Measurements from ENCODE around the gene TENT5C.

TENT5C gene

DNA sequence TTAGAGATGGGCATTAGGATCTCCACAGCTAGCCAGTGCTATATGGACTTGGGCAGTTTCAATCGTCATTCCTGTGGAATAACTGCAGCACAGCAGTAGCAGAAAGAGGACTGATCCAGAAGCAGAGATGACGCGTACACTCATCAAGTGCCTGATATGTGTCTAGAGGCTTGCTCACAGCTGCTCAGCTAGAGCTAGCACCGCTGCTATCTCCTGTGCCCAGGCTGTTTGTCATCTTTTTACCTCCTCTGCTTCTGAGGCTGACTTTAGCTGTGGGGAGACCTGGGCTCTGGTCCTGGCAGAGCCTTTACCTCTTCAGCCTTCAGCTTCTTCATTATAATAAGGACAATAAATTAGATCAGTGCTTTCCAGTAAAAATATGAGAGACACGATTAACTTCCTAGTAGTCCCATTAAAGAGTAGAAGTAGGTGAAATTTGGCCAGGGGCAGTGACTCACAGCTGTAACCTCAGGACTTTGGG lies 5.3 kb downstream of the TENT5C start:
- H3K27me3 ChIP-seq (ENCODE audit: control insufficient read depth in 3 of 3, insufficient read depth in 3 of 3, low read depth in 1 of 3, low read length in 3 of 3): peaks cover 3 to 61% (median 12%) of the 10 kb centered on the region in 3 experiments
- no peak overlapping the region for H4K91ac ChIP-seq (ENCODE audit: low read depth, low read length, poor library complexity)
- no peak overlapping the region for H2BK120ac ChIP-seq (ENCODE audit: low read depth, low read length)
- H3K18ac ChIP-seq (ENCODE audit: low read length): no peak overlapping the region
- no peak overlapping the region for H2AFZ ChIP-seq (ENCODE audit: low read length)
- no peak for DNase-seq (ENCODE audit: low spot score)
- no peaks in the 10 kb centered on the region for H3K36me3 ChIP-seq (replicated peaks in 1 of 2; ENCODE audit: control insufficient read depth in 2 of 2, insufficient read depth in 2 of 2, low read length in 2 of 2)
- no peak overlapping the region for H3K9ac ChIP-seq (ENCODE audit: low read depth, low read length, poor library complexity)
- no peak overlapping the region for H3K4ac ChIP-seq (ENCODE audit: low read length)
- H2BK12ac ChIP-seq (ENCODE audit: low read length): no peak overlapping the region
- no peaks in the 10 kb centered on the region for H3K79me1 ChIP-seq (ENCODE audit: low read depth, low read length)
- H2BK5ac ChIP-seq (ENCODE audit: low read length): no peak overlapping the region
- peaks cover 0 to 12% of the 10 kb centered on the region in 2 donors for H3K4me1 ChIP-seq (ENCODE audit: control insufficient read depth in 2 of 2, insufficient read depth in 1 of 2, low read depth in 1 of 2, low read length in 2 of 2)
- peak overlapping the region; percentile 1 for H3K23ac ChIP-seq (ENCODE audit: low read depth, low read length, poor library complexity)
- no peak overlapping the region for H3K4me3 ChIP-seq (ENCODE audit: low read length in 2 of 2)
- no peak overlapping the region for H3K14ac ChIP-seq (ENCODE audit: low read length)
- no peak overlapping the region for H4K8ac ChIP-seq (ENCODE audit: low read depth, low read length)
- H3K4me2 ChIP-seq (ENCODE audit: insufficient read depth, low read length, poor library complexity, severe bottlenecking): no peak overlapping the region
- no CpG with 5 or more reads among the region's 5 CpGs for WGBS, 2 donors (ENCODE audit: extremely low coverage in 2 of 2, insufficient read length in 2 of 2, insufficient replicate concordance in 1 of 2)
- no peak overlapping the region for H3K27ac ChIP-seq (replicated peaks; ENCODE audit: low read length)
- no peak overlapping the region for H2BK15ac ChIP-seq (ENCODE audit: low read length)
- H3K9me3 ChIP-seq (replicated peaks in 1 of 2; ENCODE audit: control insufficient read depth in 2 of 2, insufficient read depth in 1 of 2, low read depth in 1 of 2, low read length in 2 of 2): no peaks in the 10 kb centered on the region
- no peak overlapping the region for H2AK5ac ChIP-seq (ENCODE audit: low read depth, low read length)

DNA sequence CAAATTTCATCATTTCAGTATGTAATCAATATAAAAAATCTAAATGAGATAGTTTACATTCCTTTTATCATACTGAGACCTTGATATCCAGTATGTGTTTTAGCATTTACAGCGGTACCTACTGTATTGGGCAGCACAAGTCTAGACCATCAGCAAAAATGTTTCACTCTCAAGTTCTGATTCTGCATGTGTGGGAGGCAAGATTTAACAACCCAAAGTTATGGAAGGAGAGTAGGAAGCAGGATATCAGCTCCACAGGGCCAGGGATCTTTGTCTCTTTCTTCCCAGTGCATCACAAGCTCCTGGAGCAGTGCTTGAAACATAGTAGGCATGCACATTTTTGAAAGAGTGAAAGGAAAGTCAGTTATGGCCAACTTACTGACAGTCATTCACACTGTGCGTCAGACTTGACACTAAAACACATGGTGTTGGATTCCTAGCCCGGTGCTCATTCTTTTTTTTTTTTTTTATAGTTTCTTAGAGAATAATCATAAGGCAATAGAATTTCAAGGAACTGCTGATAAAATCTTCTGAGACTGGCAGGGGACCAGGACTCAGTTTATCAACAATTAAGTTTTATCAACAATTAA lies 6.1 kb downstream of the TENT5C start:
- Histone ChIP-seq H3K18ac (ENCODE audit: low read length) (no peak overlapping the region), H2BK120ac (ENCODE audit: low read depth, low read length) (no peak overlapping the region), H2AK5ac (ENCODE audit: low read depth, low read length) (no peak overlapping the region), H2AFZ (ENCODE audit: low read length) (no peak overlapping the region), H3K27ac (replicated peaks; ENCODE audit: low read length) (no peak overlapping the region), H3K4ac (ENCODE audit: low read length) (no peak overlapping the region), H2BK15ac (ENCODE audit: low read length) (no peak overlapping the region), H3K4me1 (ENCODE audit: control insufficient read depth in 2 of 2, insufficient read depth in 1 of 2, low read depth in 1 of 2, low read length in 2 of 2) (peaks cover 0 to 8% of the 10 kb centered on the region in 2 donors), H3K36me3 (replicated peaks in 1 of 2; ENCODE audit: control insufficient read depth in 2 of 2, insufficient read depth in 2 of 2, low read length in 2 of 2) (no peaks in the 10 kb centered on the region), H3K27me3 (ENCODE audit: control insufficient read depth in 3 of 3, insufficient read depth in 3 of 3, low read depth in 1 of 3, low read length in 3 of 3) (peaks cover 0 to 56% (median 4%) of the 10 kb centered on the region in 3 experiments), H4K91ac (ENCODE audit: low read depth, low read length, poor library complexity) (no peak overlapping the region), H3K9me3 (replicated peaks in 1 of 2; ENCODE audit: control insufficient read depth in 2 of 2, insufficient read depth in 1 of 2, low read depth in 1 of 2, low read length in 2 of 2) (no peaks in the 10 kb centered on the region), H3K23ac (ENCODE audit: low read depth, low read length, poor library complexity) (no peak overlapping the region), H3K4me2 (ENCODE audit: insufficient read depth, low read length, poor library complexity, severe bottlenecking) (no peak overlapping the region), H2BK5ac (ENCODE audit: low read length) (no peak overlapping the region), H3K79me1 (ENCODE audit: low read depth, low read length) (no peaks in the 10 kb centered on the region), H3K9ac (ENCODE audit: low read depth, low read length, poor library complexity) (no peak overlapping the region), H4K8ac (ENCODE audit: low read depth, low read length) (no peak overlapping the region), H2BK12ac (ENCODE audit: low read length) (no peak overlapping the region), H3K4me3 (ENCODE audit: low read length in 2 of 2) (no peak overlapping the region), H3K14ac (ENCODE audit: low read length) (no peak overlapping the region)
- DNase-seq (ENCODE audit: low spot score): no peak
- no CpG with 5 or more reads among the region's 3 CpGs for WGBS, 2 donors (ENCODE audit: extremely low coverage in 2 of 2, insufficient read length in 2 of 2, insufficient replicate concordance in 1 of 2)

DNA sequence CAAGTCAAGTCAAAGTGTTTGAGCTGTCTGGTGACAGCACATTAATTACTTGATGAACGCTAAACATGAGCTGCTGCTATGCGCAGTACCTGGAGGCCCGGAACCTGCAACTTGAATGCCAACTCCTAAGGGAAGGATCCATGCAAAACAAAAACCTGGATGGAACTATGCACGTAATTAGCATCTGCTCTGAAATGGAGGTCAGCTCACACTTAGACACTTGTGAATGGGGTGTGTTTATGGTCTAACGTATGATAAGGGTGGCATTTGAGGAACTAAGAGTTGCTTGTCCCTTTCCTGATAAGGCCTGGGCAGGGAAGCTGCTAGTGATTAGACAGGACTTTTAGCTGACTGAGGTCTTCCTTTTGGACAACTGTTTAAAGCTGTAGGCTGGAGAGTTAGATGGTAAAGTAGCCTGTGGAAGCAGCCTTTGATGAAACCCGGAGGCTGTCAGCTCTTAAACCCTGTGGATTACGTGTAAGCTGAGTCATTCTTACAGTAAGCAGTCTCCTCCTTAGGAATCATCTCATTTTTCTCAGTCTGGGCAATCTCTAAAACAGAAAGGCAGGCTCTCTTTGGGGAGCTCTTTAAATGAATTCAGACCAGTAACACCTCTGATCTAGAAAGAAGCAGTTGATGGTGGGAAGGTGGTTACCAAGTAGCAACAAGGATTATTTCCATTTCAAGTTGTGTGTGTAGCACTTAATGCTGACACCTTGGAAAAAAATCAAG lies 6.8 kb downstream of the TENT5C start:
- no peak for DNase-seq (ENCODE audit: low spot score)
- Histone ChIP-seq H3K27ac (replicated peaks; ENCODE audit: low read length) (no peak overlapping the region), H2BK15ac (ENCODE audit: low read length) (no peak overlapping the region), H2AK5ac (ENCODE audit: low read depth, low read length) (no peak overlapping the region), H2BK12ac (ENCODE audit: low read length) (no peak overlapping the region), H2BK5ac (ENCODE audit: low read length) (no peak overlapping the region), H3K9me3 (replicated peaks in 1 of 2; ENCODE audit: control insufficient read depth in 2 of 2, insufficient read depth in 1 of 2, low read depth in 1 of 2, low read length in 2 of 2) (no peaks in the 10 kb centered on the region), H3K14ac (ENCODE audit: low read length) (no peak overlapping the region), H2BK120ac (ENCODE audit: low read depth, low read length) (no peak overlapping the region), H3K4me1 (ENCODE audit: control insufficient read depth in 2 of 2, insufficient read depth in 1 of 2, low read depth in 1 of 2, low read length in 2 of 2) (peaks cover 0 to 3% of the 10 kb centered on the region in 2 donors), H3K4me2 (ENCODE audit: insufficient read depth, low read length, poor library complexity, severe bottlenecking) (no peak overlapping the region), H4K8ac (ENCODE audit: low read depth, low read length) (no peak overlapping the region), H3K18ac (ENCODE audit: low read length) (no peak overlapping the region), H3K27me3 (ENCODE audit: control insufficient read depth in 3 of 3, insufficient read depth in 3 of 3, low read depth in 1 of 3, low read length in 3 of 3) (peaks cover 0 to 50% (median 0%) of the 10 kb centered on the region in 3 experiments), H3K79me1 (ENCODE audit: low read depth, low read length) (no peaks in the 10 kb centered on the region), H3K36me3 (replicated peaks in 1 of 2; ENCODE audit: control insufficient read depth in 2 of 2, insufficient read depth in 2 of 2, low read length in 2 of 2) (no peaks in the 10 kb centered on the region), H2AFZ (ENCODE audit: low read length) (no peak overlapping the region), H4K91ac (ENCODE audit: low read depth, low read length, poor library complexity) (no peak overlapping the region), H3K4me3 (ENCODE audit: low read length in 2 of 2) (no peak overlapping the region), H3K9ac (ENCODE audit: low read depth, low read length, poor library complexity) (no peak overlapping the region), H3K23ac (ENCODE audit: low read depth, low read length, poor library complexity) (no peak overlapping the region), H3K4ac (ENCODE audit: low read length) (no peak overlapping the region)
- no CpG with 5 or more reads among the region's 7 CpGs for WGBS, 2 donors (ENCODE audit: extremely low coverage in 2 of 2, insufficient read length in 2 of 2, insufficient replicate concordance in 1 of 2)

DNA sequence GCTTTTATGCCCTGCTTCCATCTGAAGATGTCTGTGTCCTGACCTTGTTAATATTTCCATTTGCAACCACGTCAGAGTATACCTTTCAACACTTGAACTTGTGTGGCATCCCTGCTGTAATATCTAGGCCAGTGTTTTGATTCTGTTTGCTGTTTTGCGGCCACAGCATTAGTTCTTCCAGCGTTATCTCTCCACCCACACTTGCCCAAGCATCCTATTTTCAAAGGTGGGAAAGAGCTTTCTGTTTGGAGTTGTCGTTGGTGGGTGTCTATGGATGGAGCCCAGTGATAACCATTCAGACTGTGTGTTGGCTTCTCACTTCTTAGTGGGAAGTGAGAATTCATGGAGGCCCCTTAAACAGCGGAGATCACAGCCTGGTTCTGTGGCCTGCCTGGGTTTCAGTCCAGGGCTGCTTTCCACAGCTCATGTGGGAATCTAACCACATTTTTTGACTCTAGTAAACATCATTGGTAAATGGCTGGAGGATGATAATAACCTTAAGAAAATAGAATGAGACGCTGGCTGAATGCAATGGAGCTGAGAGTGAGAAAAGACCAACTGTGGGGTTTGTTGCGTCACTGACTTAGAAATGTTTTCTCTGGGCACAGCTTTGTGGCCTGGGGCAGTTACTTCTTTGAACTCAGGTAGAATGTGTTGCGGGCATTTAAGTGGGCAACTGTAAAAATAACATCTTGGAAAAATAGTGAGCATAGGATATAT lies 7.6 kb downstream of the TENT5C start:
- DNase-seq (ENCODE audit: low spot score): no peak
- Histone ChIP-seq H4K8ac (ENCODE audit: low read depth, low read length) (no peak overlapping the region), H3K9ac (ENCODE audit: low read depth, low read length, poor library complexity) (no peak overlapping the region), H3K27me3 (ENCODE audit: control insufficient read depth in 3 of 3, insufficient read depth in 3 of 3, low read depth in 1 of 3, low read length in 3 of 3) (peaks cover 0 to 42% (median 0%) of the 10 kb centered on the region in 3 experiments), H2BK12ac (ENCODE audit: low read length) (no peak overlapping the region), H3K4me2 (ENCODE audit: insufficient read depth, low read length, poor library complexity, severe bottlenecking) (no peak overlapping the region), H3K36me3 (replicated peaks in 1 of 2; ENCODE audit: control insufficient read depth in 2 of 2, insufficient read depth in 2 of 2, low read length in 2 of 2) (no peaks in the 10 kb centered on the region), H4K91ac (ENCODE audit: low read depth, low read length, poor library complexity) (no peak overlapping the region), H2BK120ac (ENCODE audit: low read depth, low read length) (no peak overlapping the region), H2AK5ac (ENCODE audit: low read depth, low read length) (no peak overlapping the region), H3K14ac (ENCODE audit: low read length) (no peak overlapping the region), H3K4ac (ENCODE audit: low read length) (no peak overlapping the region), H3K9me3 (replicated peaks in 1 of 2; ENCODE audit: control insufficient read depth in 2 of 2, insufficient read depth in 1 of 2, low read depth in 1 of 2, low read length in 2 of 2) (no peaks in the 10 kb centered on the region), H2AFZ (ENCODE audit: low read length) (no peak overlapping the region), H3K18ac (ENCODE audit: low read length) (no peak overlapping the region), H3K79me1 (ENCODE audit: low read depth, low read length) (no peaks in the 10 kb centered on the region), H3K4me3 (ENCODE audit: low read length in 2 of 2) (no peak overlapping the region), H2BK15ac (ENCODE audit: low read length) (no peak overlapping the region), H3K4me1 (ENCODE audit: control insufficient read depth in 2 of 2, insufficient read depth in 1 of 2, low read depth in 1 of 2, low read length in 2 of 2) (no peaks in the 10 kb centered on the region), H3K27ac (replicated peaks; ENCODE audit: low read length) (no peak overlapping the region), H2BK5ac (ENCODE audit: low read length) (no peak overlapping the region), H3K23ac (ENCODE audit: low read depth, low read length, poor library complexity) (no peak overlapping the region)
- WGBS, 2 donors (ENCODE audit: extremely low coverage in 2 of 2, insufficient read length in 2 of 2, insufficient replicate concordance in 1 of 2): no CpG with 5 or more reads among the region's 8 CpGs

Measured in neuronal stem cell (in vitro differentiated cells).